ENCODE measurements around the gene AHCYL2.
"Not testable (repeated sequence)": the region's sequence is repeated elsewhere in the genome, so short reads cannot be mapped to it uniquely, and the experiment has no call there.

AHCYL2 gene

GRCh38 chr7:129423700-129424410 is 199.0 kb downstream of the AHCYL2 start:
- DNase-seq (ENCODE audit: low read depth in 2 of 2) = no peak

DNA sequence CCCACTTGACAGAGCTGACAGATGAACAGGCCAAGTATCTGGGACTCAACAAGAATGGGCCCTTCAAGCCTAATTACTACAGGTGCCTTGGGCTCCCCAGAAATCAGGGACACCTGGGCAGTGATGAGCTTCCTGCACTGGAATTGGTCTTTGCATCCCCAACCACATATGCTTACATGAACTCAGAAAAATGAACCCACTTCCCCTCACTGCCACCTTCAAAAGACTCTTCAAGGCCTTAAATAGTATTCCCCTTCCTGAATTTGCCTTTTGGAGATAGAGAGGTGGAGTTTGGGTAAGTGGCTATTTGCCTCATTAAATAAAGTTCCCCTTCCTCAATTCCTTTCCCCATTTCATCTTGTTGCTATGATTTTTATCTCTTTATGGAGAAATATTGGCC is 201.7 kb downstream of the AHCYL2 start:
- DNase-seq (ENCODE audit: low read depth in 2 of 2) = no peak

GRCh38 chr7:129427526-129428045 is 202.8 kb downstream of the AHCYL2 start:
- no peak for DNase-seq (ENCODE audit: low read depth in 2 of 2)

- no peak for DNase-seq (ENCODE audit: low read depth in 2 of 2)
These were observed 207.2 kb downstream of the AHCYL2 start for GRCh38 chr7:129431911-129432643.

- peak; percentile 79 to 86 for DNase-seq (ENCODE audit: low read depth in 2 of 2)
These were observed 209.2 kb downstream of the AHCYL2 start, which contains the start of gene STRIP2 for GRCh38 chr7:129433847-129434674. STRIP2 (plus strand) TSS chr7:129434432; CDS start chr7:129434473, 41 bp downstream.

DNA sequence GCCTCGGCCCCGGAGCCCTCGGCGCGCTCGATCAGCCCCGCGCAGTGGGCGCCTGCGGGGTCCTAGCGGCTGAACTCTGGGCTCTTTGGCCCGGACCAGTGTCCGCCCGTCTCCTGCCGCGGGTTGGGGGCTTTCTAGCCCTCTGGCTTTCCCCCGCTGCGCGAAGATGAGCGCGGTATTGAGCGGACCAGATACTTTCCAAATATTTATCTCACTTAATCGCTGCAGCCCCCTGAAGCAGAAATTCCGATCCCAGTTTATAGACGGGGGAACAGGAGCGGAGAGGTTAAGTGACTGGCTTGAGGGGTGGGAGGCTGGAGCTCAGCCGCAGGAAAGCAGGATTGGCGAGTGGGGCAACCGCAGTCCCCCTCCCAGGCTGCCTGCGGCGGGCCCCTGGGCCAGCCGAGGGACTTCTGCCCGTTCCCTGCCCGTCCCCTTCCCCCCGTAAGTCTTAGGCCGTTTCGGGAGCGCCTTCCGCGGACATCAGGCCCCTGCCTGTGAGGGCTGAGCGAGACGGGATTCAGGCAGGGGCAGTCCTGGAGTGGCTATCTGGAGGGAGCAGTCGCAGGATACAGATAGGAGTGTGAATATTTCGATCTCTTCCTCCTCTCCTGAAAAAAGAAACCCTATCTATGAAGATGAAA is 210.0 kb downstream of the AHCYL2 start:
- no peak for DNase-seq (ENCODE audit: low read depth in 2 of 2)

DNA sequence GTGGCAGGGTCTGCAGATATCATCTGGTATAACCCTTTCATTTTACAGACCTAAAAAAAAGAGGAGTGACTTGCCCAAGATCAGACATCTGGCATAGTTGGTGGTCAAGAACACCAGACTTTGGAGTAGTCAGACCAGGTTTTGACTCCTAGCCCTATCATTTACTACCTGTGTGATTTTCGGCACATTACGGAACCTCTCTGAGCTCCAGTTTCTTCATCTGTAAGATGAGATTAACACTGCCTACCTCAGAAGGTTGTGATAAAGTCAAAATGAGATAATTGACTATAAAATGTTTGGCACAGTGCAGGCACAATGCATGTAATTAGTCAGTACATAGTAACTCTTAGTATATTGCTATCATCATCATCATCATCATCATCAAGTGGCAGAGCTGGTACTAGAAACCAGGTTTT is 210.6 kb downstream of the AHCYL2 start:
- no peak for DNase-seq (ENCODE audit: low read depth in 2 of 2)

DNA sequence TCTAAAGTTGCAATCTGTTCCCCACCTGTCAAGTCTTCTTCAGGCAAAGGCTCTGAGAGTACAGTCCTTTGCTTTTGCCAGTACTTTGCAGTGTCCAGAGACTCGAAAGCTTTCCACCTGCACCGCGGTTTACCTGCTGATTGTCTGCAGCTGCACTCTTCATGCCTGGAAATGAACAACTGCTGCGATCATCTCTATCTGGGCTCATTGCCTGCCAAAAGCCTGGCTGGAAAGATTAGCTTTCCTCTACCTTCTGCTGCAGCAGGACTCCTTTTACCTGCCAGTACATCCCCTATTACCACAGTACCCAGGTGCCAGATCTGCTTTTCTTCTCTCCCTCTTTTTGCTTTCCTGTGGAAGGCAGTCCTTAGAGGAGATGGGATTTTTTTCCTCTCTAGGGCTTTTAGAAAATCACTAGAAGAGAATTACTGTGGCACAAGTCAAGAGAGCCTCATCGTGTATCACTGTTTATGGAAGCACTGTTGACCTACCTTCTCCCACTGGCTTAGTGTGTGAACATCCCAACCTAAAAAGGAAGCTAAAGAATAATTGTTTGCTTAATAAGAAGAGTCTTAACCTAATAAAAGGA is 211.6 kb downstream of the AHCYL2 start:
- DNase-seq (ENCODE audit: low read depth in 2 of 2) = no peak

GRCh38 chr7:129437190-129437589 is 212.4 kb downstream of the AHCYL2 start:
- DNase-seq (ENCODE audit: low read depth in 2 of 2) = no peak

GRCh38 chr7:129438281-129438838 is 213.5 kb downstream of the AHCYL2 start:
- no peak for DNase-seq (ENCODE audit: low read depth in 2 of 2)

DNA sequence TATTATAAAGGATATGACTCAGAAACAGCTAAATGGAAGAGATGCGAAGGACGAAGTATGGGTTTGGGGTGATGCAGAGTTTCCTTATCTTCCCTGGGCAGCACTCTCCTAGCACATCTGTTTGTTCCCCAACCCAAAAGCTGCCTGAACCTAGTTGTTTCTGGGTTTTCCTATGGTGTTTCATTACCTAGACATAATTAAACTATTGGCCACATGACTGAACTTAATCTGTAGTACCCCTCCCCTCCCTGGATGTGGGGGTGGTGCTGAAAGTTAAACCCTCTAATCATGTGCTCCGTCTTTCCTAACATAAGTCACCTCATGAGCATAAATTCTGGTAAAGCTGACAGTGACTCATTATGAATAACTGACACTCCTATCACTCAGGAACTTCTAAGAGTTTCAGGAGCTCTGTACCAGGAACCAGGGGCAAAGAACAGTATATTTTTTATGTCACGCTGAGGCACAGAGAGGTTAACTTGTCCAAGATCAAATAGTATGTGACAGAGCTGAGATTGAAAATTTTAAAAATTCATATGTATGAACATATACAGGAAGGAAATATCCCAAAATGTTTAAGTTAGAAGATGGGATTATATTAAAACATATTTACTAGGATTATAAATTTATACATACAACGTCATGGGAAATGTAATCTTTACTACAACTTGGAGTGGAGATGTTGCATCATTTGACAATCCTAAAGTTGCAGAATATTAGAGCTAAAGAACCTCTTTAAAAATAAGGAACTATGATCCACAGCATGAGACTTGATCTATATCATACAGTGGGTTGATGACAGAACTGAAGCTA is 214.2 kb downstream of the AHCYL2 start:
- DNase-seq (ENCODE audit: low read depth in 2 of 2) = no peak

DNA sequence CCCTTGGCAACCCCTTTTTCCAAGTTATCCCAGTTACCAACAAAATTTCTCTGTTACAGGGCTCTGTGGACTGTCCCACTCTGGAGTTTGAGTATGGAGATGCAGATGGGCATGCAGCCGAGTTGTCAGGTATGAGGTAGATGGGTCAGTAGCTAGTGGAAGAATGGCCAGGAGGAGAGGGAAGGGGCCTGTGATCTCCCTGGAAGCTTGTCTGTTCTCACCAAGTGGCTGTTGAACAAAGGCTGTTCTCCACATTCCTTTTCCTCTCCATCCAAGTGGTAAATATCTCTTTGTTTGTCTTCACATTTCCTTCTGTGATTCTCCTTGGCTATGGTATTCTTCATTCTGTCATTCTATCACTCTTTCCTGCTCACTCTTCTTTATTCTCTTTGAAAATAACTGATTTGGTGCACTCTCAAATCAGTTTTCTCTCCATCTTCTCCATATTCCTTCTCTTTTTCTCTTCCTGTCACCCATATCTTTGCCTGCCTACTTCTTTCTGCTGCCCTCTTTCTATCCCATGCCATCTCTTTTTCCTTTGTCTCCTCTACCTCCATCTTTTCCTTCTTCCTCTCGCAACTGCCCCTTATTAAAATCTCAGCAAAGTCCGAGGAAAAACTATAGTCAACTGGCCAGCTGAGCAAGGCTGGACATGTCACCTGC is 215.3 kb downstream of the AHCYL2 start:
- no peak for DNase-seq (ENCODE audit: low read depth in 2 of 2)

DNA sequence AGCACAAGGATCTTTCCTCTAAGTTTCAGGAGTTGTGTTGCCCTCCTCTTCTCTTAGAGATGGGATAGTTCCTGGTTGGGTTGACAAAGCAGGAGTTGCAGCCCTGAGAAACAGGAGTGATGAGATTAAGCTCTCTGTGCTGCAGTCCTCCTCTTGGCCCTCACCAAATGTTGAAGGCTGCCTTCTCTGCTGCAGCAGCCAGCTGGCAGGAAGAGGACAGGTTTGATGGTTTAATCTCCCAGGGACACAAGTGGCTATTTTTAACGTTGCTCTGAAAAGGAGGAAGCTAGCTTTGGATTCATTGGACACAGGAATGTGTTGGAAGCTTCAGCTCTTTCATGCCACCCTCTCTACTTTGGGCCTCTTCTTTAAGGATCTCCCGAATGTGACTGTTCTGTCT is 218.8 kb downstream of the AHCYL2 start:
- DNase-seq (ENCODE audit: low read depth in 2 of 2) = no peak

DNA sequence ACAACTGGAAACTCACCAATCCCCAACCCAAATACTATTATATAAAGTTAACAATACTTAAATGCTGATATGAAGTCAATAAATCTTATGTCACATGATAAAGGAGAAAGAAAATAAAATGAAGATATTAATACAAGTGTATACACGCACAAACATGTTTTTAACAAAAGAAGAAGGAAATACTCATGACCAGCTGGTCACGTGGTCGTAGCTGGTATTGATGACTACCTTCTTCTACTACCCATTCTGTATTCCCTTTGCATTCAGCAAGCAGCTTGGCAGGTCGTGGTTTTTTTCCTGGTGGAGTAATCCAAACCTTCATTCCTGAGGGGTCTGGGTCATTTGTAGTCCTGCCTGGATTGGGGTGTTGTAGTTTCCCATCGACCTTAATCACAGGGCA is 219.9 kb downstream of the AHCYL2 start:
- not testable (repeated sequence) for DNase-seq (ENCODE audit: low read depth in 2 of 2)

DNA sequence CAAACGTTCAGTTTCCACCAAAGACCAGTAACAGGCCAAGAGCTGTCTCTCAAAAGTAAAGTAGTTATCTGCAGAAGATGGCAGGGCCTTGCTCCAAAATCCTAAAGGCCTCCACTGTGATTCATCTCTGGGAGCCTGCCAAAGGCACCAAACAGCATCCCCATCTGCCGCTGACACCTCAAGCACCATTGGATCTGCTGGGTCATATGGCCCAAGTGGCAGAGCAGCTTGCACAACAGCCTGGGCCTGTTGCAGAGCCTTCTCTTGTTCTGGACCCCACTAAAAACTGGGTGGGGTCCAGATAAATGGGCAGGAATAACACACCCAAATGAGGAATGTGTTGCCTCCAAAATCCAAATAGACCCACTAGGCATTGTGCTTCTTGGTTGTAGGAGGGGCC is 222.1 kb downstream of the AHCYL2 start:
- DNase-seq (ENCODE audit: low read depth in 2 of 2) = not testable (repeated sequence)

DNA sequence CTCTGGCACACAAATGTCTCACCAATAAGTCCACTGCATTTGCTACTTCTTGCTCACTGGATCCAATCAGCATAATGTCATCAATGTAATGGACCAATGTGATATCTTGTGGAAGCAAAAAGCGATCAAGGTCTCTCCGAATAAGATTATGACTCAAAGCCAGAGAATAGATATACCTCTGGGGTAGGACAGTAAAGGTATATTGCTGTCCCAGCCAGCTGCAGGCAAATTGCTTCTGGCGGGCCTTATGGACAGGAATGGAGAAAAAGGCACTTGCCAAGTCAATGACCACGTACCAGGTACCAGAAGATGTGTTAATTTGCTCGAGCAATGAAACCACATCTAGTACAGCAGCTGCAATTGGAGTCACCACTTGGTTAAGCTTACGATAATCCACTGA is 222.6 kb downstream of the AHCYL2 start:
- not testable (repeated sequence) for DNase-seq (ENCODE audit: low read depth in 2 of 2)

- DNase-seq (ENCODE audit: low read depth in 2 of 2) = not testable (repeated sequence)
These were observed 223.8 kb downstream of the AHCYL2 start for GRCh38 chr7:129448608-129449007.

DNA sequence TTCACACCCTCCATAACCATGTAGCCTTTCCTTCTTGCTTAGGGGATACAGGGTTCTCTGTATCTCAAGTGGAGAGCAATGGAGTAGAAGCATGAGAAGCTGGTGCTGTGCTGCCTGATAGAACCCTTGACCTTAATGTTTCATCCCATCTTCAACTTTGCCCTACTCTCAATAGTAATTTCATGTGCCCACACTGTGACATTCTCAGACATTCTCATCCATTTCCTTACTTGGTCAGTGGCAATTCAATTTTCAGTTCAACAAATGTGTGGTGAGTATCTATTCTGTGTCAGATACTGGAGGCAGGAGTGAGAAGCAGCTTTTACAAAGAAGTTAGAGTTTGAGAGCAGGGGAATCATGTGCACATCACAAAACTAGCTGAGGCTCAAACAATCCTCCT is 225.5 kb downstream of the AHCYL2 start:
- no peak for DNase-seq (ENCODE audit: low read depth in 2 of 2)

DNA sequence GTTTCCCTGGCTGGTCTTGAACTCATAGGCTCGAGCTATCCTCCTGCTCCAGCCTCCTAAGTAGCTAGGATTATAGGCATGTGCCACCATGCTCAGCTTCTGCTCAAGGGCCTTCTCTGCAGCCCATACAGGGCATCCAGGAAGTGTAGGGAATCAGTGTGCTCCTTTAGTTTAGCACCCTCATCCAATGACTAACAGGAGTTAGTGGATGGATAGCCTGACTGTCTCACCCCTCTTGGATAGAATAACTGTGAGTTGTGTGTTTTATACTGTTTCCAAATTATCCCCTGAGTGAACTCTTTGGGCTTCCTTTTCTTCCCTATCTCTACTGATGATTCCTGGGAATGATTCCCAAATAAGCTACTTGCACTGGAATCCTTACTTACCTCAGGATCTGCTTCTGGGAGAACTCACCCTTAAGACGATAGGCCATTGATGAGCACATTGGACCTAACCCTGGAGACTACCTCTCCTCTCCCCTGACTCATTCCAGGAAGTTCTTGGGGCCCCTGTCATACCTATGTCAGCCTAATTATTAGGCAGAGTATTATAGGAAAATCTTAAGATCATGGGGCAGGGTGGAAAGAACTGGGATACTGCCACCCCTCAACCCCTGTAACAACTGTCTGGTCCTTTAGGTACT is 227.9 kb downstream of the AHCYL2 start:
- DNase-seq (ENCODE audit: low read depth in 2 of 2) = no peak

Data from stimulated activated CD8-positive, alpha-beta memory T cell treated with anti-CD3 and anti-CD28 coated beads, Interleukin-2, amount 100 ng/mL, for 1 hour (primary cell).